Stomach (tissue), 9 donors: ENCODE data around the gene DIRAS1. TPM values are rescaled to one million over a fixed set of nuclear protein-coding genes. Genes with fewer than 3 reads are reported as not detected.

Experiments used
- DNase-seq, 2 donors: peaks; one replicate each; pipeline versions ENCODE4 v3.0.0 to v3.0.0-alpha.2; 2013 to 2019
- H3K27ac ChIP-seq, 5 donors: fragments of 200-600 bp in 4 of 5; sonication (generic) in 4 of 5; one replicate each; pipeline ENCODE4 v1.5.1; 2013 to 2019; ENCODE audit warnings: mild to moderate bottlenecking in 1 of 5, moderate library complexity in 1 of 5
- H3K27me3 ChIP-seq, 3 donors: fragments of 200-600 bp; sonication (generic); one replicate each; pipeline ENCODE4 v1.5.1; 2017 to 2019; ENCODE audit warnings: mixed run types in 1 of 3
- H3K36me3 ChIP-seq, 4 donors: fragments of 200-600 bp; sonication (generic); 1 replicate in 3 of 4; 2 replicates in 1 of 4; pipeline ENCODE4 v1.5.1; 2016 to 2019
- H3K4me1 ChIP-seq, 4 donors: fragments of 200-600 bp; sonication (generic); one replicate each; pipeline ENCODE4 v1.5.1; 2016 to 2019
- H3K4me3 ChIP-seq, 4 donors: fragments of 200-600 bp; sonication (generic) in 3 of 4; one replicate each; pipeline ENCODE4 v1.5.1; 2016 to 2019; ENCODE audit warnings: mild to moderate bottlenecking in 1 of 4
- H3K9me3 ChIP-seq, 4 donors: fragments of 200-600 bp; sonication (generic); one replicate each; pipeline ENCODE4 v1.5.1; 2016 to 2019
- CTCF ChIP-seq, 7 experiments: fragments of 450-650 bp in 4 of 7; fragments of 200-600 bp in 3 of 7; sonication (generic) in 3 of 7; IDR thresholded peaks; one replicate each; pipeline ENCODE4 v1.5.1; 2016 to 2019; ENCODE audit warnings: antibody characterized with exemption in 7 of 7, control low read depth in 2 of 7, mild to moderate bottlenecking in 1 of 7
- EP300 ChIP-seq: sonication (generic); formaldehyde crosslinking; IDR thresholded peaks from one replicate; pipeline ENCODE4 v1.6.1; 2017; ENCODE audit warnings: antibody characterized with exemption
- POLR2A ChIP-seq, 4 donors: fragments of 450-650 bp; IDR thresholded peaks; one replicate each; pipeline ENCODE4 v1.6.1; 2016; ENCODE audit warnings: antibody characterized with exemption in 4 of 4, control low read depth in 2 of 4, mild to moderate bottlenecking in 1 of 4, moderate library complexity in 1 of 4
- POLR2AphosphoS5 ChIP-seq, 3 donors: sonication (generic); formaldehyde crosslinking; IDR thresholded peaks; one replicate each; pipeline ENCODE4 v1.6.1; 2016; ENCODE audit warnings: antibody characterized with exemption in 3 of 3
- WGBS, 5 donors: extraction: QIAGEN DNeasy Blood & Tissue Kit in 3 of 5; methylation state at CpG; one replicate each; pipeline versions ENCODE4 v1.1.5 to v1.1.7; 2013 to 2018; 5-methylcytosine and 5-hydroxymethylcytosine counted together
- intact Hi-C: fragments of 100-400 bp; cut with DNase I; formaldehyde crosslinking; loops from one replicate; pipeline ENCODE4 v1.15.1; 2023; ENCODE audit warnings: low total_unique reads
- polyA plus RNA-seq, 3 donors: library from polyadenylated mRNA; stranded (reverse); fragments of 200-250 nt; gene quantifications; one replicate each; pipeline ENCODE4 v1.2.3, GENCODE V29; 2013
- total RNA-seq, 5 donors: library from RNA; depleted of rRNA; stranded (reverse); fragments of >200 nt; gene quantifications; one replicate each; pipeline versions ENCODE4 v1.1.0 to v1.2.3, GENCODE V29; 2014 to 2016
- donor health status: healthy with polysubstance abuse.
- donor health status: Bipolar disorder and iron deficiency.
- donor health status: healthy.

DIRAS1 gene
- total and polyA plus RNA-seq, 8 donors: 0.73 to 8.4 (median 2.1) TPM; not detected in 1

DNA sequence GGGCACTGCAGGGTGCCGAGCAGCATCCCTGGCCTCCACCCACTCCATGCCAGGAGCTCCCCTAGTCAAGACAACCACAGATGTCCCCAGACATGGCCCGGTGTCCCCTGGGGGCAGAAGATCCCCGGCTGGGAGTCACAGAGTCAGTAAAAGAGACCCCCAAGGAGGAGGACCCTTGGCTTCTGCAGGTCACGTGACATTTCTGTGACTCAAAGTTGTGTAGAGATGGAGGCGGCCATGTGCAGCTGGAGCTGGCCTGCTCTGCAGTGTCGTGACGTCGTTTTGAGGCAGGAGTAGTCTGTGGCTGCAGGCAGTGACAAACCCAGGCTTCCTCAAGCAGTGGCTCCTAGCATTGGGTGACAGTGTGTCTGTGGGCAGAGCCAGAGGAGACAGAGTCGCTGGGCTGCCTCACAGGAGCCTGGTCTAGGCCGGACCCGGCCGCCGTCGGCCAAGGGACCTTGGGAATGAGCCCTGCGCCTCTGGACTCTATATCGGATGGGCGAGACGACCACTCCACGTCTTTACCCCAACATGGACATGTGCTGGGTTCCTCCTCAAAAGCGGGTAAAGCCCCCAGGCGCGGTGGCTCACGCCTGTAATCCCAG, 7.7 kb upstream of the DIRAS1 start:
- intact Hi-C loops: no loop called here
- TF ChIP-seq POLR2A (IDR thresholded peaks at IDR 0.05) (no peak), CTCF (IDR thresholded peaks at IDR 0.05) (no peak), EP300 (no peak), POLR2AphosphoS5 (IDR thresholded peaks at IDR 0.05) (no peak)
- H3K27me3 ChIP-seq: peaks cover 0 to 44% (median 25%) of the 10 kb centered on the region in 3 donors
- DNase-seq: no peak
- no peaks in the 10 kb centered on the region for H3K9me3 ChIP-seq
- H3K4me3 ChIP-seq: no peak overlapping the region
- H3K4me1 ChIP-seq: peaks cover 0 to 12% (median 3%) of the 10 kb centered on the region in 4 donors
- WGBS, 5 donors: 81 to 84% (median 82%) methylated on average over 14 to 23 of the region's 23 CpGs
- H3K27ac ChIP-seq: no peak overlapping the region
- peaks cover 6 to 28% (median 24%) of the 10 kb centered on the region in 4 donors for H3K36me3 ChIP-seq

DNA sequence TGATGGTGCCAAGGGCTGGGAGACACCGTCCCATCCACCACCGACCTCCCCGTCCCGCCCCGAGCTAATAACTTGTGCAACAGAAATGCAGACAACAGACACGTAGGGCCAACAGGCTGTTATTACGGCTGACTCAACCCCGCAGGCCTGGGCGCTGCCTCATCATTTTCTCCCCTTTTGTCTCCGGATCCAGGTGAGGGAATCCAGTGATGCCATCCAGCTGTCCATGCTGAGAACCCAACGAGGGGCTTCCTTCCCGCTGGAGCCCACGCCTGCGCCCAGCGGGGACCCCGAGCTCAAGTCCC, 6.4 kb upstream of the DIRAS1 start:
- no peak for DNase-seq
- Histone ChIP-seq H3K4me3 (no peak overlapping the region), H3K4me1 (peaks cover 10 to 25% (median 14%) of the 10 kb centered on the region in 4 donors), H3K9me3 (no peaks in the 10 kb centered on the region), H3K27ac (no peak overlapping the region), H3K27me3 (peaks cover 0 to 57% (median 28%) of the 10 kb centered on the region in 3 donors), H3K36me3 (peaks cover 6 to 15% (median 11%) of the 10 kb centered on the region in 4 donors)
- 57 to 71% (median 67%) methylated on average over 13 to 16 of the region's 16 CpGs for WGBS, 5 donors
- intact Hi-C loops: no loop called here
- TF ChIP-seq POLR2AphosphoS5 (IDR thresholded peaks at IDR 0.05): no peak

GRCh38 chr19:2726904-2727639, 5.9 kb upstream of the DIRAS1 start:
- WGBS, 5 donors: 11 to 19% (median 15%) methylated on average over 22 to 26 of the region's 26 CpGs
- intact Hi-C loops: no loop called here

GRCh38 chr19:2726160-2726855, 5.1 kb upstream of the DIRAS1 start:
- no peaks in the 10 kb centered on the region for H3K9me3 ChIP-seq
- H3K36me3 ChIP-seq: peaks cover 0 to 2% (median 0%) of the 10 kb centered on the region in 4 donors
- peaks cover 0 to 70% (median 40%) of the 10 kb centered on the region in 3 donors for H3K27me3 ChIP-seq
- no peak for DNase-seq
- H3K27ac ChIP-seq: no peak overlapping the region
- peaks cover 11 to 36% (median 26%) of the 10 kb centered on the region in 4 donors for H3K4me1 ChIP-seq
- WGBS, 5 donors: 70 to 75% (median 73%) methylated on average over 14 to 15 of the region's 15 CpGs
- no peak overlapping the region for H3K4me3 ChIP-seq
- TF ChIP-seq EP300: no peak
- TF ChIP-seq POLR2AphosphoS5 (IDR thresholded peaks at IDR 0.05): no peak
- no peak for TF ChIP-seq POLR2A (IDR thresholded peaks at IDR 0.05)
- no peak for TF ChIP-seq CTCF (IDR thresholded peaks at IDR 0.05)
- intact Hi-C loops: no loop called here

More at GRCh38 chr19:2726904-2727639, 5.9 kb upstream of the DIRAS1 start:
- Histone ChIP-seq H3K4me1 (peaks cover 11 to 28% (median 19%) of the 10 kb centered on the region in 4 donors), H3K27ac (no peak overlapping the region), H3K9me3 (no peaks in the 10 kb centered on the region), H3K4me3 (no peak overlapping the region), H3K36me3 (peaks cover under 1 to 10% (median 6%) of the 10 kb centered on the region in 4 donors), H3K27me3 (peaks cover 0 to 63% (median 33%) of the 10 kb centered on the region in 3 donors)
- DNase-seq: no peak
- TF ChIP-seq POLR2AphosphoS5 (IDR thresholded peaks at IDR 0.05) (no peak), EP300 (no peak), POLR2A (IDR thresholded peaks at IDR 0.05) (no peak), CTCF (IDR thresholded peaks at IDR 0.05) (no peak)
